Fibroblast of peridontal ligament (primary cell): ENCODE results near the gene PLXND1.
"Not testable (repeated sequence)": the region's sequence is repeated elsewhere in the genome, so short reads cannot be mapped to it uniquely, and the experiment has no call there.

Source experiments
- DNase-seq: peaks from one replicate; pipeline ENCODE4 v3.0.0-alpha.2; 2010; ENCODE audit errors: extremely low read depth

The PLXND1 gene

DNA sequence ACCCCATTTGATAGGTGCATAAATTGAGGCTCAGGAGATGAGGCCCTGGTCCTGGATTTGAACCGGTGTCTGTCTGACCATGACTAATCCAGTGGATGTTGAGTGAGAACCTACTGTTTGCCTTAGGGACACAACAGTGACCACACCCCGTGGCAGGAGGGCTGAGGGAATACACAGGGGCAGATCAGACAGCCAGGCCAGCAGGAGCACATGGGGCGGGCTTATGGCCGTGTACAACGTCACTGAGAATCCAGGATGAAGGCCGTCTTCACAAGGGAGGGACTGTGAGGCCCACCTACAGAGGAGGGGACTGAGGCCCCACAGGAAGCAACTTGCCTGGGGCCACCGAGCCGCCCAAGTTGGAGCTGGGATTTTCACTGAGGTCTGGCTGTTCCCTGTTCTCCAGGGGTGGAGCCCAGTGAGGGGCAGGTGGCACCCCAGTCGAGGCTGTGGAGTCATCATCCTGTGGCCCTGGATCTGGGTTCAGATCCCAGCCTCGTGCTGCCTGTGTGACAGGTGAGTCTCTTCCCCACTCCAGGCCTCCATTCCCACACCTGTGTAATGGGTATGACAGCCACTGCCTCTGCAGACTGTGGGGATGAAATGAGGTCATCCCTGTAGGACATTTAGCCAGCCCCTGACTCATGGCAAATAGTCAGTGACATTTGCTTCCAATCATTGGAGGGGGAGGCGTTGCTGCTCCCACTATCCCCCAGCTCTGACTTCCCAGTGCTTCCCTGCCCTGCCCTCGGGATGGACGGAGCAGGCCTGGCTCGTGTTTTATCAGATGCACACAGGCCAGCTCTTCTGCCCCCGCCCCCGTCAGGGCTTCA lies 6.3 kb upstream of the PLXND1 start:
- no peak for DNase-seq

DNA sequence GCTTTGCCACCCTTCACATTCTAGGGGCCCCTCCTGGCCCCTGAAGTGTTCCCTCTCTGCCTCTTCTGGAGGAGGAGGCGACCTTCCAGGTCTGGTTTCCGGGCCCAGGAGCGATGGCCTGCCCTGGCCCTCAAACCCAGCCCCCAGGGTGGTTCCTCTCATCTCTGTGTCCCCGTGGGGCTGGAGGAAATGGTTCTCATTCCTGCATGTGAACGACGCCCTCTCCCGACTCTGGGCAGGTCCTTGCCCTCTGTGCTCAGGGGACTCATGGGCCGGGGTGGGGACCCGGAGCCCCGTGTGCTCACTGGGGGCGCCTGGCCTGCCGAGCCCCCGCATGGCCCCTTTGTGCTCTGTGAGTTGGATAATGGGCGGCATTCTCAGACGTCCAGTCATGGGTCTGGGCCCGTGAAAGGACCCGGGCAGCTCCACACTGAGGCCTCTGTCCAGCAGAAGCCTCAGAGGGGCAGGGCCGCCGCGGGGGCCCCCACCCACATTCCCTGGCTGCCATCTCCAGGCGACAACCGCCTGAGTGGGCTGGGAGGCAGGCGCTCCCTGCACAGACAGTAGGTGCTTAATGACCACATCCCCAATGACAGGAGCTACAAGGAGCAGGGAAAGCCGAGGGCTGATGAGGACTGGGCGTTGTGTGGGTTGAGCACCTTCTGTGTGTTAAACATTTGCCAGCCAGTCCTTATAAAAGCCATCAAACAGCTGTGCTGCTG lies 5.5 kb upstream of the PLXND1 start:
- no peak for DNase-seq

DNA sequence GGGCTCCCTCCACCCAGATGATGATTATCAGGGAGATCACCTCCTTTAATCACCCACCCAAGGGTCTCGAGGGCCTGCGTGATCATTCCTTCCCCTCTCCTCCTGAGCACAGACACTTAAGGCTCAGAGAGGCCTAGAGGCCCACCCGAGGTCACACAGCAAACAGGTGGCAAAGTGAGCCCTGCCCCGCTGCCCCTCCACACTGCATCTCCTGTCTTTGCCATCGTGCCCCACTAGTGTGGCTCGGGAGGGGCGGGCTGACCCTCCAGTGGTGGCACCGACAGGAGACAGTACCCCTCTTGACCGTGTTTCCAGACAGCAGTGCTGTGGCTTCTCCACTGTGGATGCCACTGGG lies 4.9 kb upstream of the PLXND1 start:
- no peak for DNase-seq

DNA sequence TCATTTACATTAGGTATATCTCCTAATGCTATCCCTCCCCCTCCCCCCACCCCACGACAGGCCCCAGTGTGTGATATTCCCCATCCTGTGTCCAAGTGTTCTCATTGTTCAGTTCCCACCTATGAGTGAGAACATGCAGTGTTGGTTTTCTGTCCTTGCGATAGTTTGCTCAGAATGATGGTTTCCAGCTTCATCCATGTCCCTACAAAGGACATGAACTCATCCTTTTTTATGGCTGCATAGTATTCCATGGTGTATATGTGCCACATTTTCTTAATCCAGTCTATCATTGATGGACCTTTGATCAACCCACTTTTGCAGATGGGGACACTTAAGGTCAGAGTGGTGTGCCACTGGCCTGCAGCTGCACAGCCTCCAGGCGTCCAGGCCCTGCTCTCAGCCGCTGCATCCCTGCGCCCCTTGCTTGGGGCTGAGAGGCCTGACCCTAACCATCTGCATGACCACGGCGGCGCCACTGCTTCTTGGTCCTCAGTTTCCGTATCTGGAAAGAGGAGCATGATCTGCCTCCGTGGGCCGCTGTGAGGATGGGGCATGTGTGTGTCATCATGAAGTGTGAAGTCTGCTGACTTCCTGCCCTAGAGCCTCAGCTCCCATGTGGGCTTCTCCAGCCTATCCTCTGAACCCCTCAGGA lies 4.4 kb upstream of the PLXND1 start:
- DNase-seq, result not testable (repeated sequence)

DNA sequence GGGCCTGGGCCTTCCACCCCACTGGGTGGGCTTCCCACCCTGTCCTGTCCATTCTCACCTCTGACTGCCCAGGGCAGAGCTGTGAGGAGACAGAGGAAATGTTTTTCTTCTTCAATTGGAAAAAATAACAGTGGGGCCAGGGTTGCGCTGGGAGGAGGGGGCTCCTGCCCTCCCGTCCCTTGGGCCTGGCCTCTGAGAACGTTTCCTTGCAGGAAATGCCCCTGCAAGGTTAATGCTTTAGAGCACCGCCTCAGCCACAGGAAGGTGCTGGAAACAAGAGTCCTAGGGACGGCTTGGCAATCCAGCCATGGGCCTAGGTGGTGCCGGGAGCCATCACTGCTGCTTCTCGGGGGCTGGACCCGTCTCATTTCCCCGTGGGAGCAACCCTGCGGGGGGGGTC lies 3.8 kb upstream of the PLXND1 start:
- no peak for DNase-seq

DNA sequence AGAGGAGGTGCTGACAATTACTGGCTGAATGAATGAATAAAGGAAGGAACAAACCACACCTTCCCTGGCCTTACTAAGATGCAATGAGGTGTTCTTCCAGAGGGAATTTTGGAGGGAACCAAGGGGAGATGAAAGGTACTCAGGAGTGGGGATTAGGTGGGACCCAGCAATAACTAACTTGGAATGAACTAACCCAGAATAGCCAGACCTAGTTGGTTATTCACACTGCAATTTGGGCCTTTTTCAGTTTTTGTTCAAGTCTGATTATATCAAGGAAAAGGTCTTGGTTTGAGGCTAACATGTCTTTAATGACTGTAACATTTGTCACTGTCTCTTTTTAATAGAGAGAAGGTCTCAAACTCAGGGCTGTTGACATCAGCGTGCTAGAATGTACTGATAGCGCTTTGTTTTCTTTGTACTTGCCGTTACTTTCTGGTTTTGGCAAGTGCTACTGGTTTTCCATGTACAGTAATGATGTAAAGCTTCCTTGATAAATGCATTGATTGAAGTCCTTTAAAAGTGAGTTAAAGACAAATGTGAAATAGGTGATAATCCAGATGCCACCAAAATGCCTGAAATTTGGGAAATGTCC lies 3.2 kb upstream of the PLXND1 start:
- no peak for DNase-seq

DNA sequence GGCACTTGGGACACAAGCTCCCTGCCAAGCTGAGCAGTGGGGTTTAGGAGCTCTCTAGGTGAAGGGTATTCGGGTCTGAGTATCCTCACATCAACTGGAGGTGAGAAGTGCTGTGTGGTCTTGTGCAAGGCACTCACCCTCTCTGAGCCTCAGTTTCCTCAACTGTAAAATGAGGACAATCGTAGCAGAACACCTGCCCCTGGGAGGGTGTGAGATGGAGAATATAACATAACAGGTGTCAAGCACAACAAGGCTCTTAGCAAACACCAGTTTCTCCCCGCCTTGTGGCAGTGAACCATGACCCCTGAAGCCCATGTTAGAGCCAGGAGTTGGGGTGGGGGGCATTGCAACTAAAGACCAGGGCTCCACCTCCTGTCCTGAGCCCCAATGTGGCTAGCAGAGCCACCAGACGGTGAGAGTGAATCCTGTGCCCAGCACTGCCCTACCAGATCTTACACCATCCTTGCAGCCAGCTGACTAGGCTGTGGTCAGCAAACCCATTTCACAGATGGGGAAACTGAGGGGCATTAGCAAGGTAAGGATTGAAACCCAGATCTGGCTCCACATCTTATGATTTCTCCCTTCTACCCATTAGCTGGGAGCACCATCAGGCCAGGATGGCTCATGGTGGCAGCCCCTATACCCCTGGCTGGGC lies 2.6 kb upstream of the PLXND1 start:
- DNase-seq, result no peak

DNA sequence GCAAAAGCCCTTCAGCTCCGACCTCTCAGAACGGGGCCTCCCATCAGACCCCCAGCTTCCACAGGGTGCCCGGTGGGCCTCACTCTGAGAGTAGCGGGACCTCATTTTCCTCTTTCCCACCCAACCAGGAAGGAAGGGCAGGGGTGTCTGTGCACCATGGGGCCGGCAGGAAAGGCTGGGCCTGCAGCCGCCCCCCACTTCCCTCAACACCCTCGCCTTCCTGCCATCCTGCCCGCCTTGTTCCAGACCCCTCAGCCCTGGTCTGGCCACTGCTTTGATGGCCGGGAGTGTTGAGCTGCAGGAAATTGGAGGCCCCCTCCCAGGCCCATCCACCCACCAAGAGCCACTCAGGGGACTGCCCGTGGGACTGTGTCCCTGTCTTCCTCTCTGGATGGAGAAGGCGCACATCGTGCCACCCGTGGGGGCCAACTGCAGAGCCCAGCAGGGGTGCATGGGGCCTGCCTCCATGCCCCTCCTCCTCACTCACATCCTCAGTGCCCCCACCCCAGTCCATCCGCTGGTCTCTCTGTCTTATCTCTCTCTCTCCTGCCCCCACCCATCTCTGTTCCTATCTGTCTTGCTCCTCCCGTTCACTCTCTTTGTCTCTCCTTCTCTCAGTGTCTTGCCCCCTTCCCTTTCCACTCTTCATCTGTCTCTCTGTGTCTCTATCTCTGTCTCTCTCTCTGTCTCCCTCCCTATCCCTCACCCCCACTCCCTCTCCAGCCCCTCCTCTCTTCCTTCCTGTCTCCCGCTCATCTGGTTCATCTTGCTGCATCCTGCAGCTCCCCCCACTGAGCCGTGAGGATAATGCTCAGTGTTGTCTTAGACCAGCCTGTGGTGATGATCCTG lies 1.8 kb upstream of the PLXND1 start:
- DNase-seq, result peak; percentile 55

DNA sequence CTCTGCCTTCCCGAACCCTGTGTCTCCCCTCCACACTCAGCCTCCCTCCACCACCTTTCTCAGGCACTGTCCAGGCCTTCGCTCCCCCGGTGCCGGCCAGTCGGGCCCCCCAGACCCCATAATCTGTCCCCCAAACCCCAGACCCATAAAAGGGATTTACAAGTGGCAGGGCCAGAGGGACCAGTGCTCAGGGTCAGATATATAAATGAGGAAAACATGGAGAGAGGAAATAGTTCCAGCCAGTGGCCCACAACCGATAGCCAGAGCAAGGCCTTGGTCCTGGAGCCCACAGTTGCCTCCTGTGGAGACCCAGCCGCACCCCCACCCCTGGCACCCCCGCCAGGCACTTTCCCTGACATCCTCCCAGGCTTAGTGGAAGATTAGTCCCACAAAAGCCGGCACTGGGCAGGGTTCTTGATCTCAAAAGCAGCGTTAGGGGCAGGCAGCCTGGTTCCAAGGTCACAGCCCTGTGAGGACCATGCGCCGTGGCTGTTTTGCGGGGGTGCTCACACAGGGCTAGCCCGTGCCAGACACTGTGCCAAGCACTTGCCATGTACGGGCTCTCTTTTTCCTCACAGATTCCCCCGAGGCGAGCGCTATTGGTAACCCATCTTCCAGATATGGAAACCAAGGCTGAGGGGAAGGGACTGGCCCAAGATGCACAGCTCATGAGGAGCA lies 1.1 kb upstream of the PLXND1 start:
- DNase-seq, result no peak

DNA sequence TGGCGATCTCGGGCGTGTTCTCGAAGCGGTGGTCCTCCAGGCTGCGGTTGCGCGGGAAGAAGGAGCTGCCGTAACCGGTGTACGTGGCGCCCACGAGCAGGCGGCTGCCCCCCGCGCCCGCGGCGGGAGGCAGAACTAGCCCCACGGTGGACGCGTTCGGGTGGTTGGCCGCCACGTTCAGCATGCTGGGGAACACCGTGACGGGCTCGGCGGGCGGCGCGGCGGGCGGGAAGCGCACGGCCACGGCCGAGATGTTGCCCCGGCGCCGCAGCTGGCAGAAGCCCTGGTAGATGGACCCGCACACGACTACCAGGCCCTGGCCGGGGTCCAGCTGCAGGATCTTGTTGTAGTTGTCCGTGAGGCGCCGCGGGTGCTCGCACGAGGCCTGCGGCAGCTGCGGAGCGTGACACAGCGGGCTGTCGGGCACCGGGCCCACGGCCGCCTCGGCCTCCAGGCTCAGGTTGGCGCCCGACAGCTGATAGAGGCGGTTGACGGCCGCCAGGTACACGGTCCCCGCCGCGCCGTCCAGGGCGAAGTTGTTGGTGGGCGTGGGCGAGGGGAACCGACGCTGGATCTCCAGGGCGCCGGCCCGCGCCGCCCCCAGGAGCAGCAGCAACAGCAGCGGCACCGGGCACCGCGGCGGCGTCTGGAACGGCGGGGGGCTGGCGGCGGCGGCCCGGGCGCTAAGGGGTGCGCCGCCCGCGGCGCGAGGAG lies 397 bp downstream of the PLXND1 start:
- peak; percentile 44 for DNase-seq

DNA sequence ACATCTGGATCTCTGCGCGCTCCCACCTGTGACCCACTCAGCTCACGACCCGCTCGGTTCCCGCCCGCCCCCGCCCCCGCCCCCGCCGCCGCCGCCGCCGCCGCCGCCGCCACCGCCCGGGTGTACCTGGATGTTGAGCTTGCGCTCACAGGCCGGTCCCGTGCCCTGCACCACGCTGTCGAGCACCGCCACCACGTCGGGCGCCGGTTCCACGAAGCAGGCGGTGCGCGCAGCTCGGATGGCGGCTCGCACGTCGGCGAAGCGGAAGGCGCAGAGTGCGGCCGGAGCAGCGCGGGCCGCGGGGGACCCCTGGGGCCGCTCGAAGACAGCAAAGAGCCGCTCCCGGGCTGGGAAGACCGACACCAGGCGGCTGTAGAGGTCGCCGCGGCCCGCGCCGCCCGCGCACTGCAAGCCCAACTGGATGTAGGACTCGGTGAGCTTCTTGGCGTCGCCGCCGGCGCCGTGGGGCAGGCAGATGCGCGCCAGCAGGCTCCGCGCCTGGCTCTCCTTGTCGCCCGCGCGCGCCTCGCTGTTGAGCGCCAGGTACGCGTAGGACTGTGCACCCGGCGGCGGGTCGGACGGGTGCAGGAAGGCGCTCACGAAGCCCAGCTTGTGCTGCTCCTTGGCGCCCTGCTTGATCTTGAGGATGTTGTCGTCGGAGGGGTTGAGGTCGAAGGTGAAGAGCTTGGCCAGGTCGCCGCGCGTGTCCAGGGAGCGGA lies 1.1 kb downstream of the PLXND1 start:
- no peak for DNase-seq

DNA sequence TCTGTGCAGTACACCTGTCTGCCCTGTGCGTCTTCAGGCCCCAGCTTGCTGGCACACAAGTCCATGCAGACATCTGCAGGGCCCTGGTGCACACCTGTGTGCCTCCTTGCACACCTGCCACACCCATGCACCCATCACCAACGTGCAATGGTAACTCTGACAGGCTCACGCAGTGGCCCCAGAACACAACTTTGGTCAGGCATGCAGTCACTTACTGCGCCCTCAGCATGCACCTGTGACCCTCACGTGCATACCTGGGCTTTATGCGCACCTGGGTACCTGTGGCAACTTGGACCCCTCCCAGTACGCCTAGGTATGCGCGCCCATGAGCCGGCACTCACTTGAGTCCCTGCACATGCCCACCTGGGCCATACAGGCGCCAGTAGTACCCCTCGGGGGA lies 1.7 kb downstream of the PLXND1 start:
- no peak for DNase-seq

DNA sequence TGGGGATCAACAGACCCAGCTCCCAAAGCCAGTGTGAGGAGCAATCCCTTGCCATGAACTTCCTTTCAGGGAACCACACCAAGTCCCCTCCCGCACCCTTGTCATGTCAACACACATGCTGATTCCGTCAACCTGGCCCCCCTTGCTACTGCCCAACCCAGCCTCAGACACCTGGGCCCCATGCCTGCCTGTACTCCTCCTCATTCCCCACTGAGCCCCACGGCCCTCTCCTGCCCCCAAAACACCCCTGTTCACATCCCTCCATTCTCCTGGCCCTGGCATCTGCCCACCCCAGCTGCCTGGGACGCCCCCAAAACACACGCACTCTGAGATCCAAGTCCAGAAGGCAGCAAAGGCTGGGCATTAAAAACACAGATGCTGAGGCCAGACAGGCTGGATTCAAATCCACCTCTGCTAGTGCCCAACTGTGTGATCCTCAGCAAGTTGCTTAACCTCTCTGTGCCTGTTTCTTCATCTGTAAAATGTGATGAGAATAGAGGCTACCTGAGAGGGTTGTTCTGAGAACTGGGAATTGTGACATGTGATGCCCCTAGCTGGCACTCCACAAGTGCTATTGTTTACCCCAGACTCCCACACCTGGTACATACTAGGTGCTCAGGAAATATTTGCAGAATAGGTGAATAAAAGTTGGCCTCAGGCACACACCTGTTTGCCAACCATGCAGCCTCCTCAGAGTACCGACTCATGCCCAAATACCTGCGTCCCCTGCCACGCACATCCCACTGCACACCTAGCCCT lies 2.3 kb downstream of the PLXND1 start:
- DNase-seq, result no peak

DNA sequence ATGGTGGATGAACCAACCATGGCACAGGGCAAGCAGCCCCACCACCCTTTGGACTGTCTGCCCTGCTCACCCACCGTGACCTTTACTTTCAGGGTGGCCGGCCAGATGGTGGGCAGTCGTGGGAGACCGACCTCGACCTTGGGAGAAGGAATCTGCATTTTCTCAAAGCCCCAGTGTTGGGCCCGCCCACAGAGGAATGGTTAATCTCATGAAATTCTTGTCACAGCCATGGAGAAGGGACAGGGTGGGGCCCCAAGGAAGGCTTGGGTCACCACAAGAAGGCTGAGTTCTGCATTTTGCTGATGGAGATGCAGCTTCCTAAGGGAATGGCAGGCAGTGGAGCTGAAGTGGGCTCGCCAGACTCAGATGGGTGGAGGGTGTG lies 2.9 kb downstream of the PLXND1 start:
- DNase-seq, result no peak

DNA sequence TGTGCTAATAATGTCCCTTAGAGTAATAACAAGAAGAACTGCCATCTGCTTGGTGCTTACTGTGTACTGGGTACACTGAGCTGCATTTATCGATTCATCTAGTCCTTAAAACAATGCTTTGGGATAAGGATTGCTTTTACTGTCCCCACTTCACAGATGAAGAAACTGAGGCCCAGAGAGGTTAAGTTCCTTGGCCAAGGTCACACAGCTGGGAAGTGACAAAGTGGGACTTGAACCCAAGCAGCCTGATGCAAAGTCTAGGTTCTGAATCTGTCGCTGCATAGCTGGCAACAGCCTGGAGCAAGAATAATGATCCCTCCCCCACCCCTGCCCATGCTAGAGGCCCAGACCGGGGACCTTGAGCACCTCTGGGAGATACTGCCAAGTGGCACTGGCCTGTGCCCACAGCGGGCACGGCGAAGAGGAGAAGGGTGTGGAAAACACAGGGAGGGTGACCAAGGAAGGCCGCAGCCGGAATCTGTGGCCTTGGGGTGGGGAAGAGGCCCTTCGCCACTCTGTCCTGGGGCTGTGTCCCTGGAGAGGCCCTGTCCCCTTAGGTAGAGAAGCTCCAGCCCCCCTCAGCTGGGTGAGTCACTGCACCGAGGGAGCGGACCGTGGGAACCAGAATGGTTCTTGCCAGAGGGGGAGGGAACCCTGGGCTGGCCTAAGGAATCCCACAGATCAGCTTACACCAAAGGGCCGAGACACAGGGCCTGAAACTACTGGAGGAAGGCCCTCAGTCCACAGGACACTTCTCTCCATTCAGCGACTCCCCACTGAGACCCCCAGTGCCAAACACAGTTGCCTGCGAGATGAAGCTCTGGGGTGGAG lies 3.5 kb downstream of the PLXND1 start:
- peak; percentile 91 for DNase-seq

DNA sequence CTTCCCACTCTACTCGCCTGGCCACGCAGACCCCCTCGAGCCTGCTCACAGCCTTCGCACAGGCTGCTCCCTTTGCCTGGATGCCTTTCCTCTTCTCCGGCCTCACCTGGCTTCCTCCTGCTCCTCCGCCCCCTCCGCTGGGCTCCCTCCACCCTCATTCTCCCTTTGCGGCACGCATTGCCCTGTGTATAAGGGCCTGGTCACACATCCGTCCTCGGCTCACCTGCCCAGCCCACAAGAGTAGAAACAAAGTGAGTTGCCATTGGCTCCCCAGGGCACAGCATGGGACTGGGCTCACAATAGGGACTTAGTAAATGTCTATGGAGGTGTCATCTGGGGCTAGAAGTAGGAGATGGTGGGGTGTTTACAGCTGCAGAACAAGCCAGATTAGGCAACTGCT lies 4.2 kb downstream of the PLXND1 start:
- no peak for DNase-seq

DNA sequence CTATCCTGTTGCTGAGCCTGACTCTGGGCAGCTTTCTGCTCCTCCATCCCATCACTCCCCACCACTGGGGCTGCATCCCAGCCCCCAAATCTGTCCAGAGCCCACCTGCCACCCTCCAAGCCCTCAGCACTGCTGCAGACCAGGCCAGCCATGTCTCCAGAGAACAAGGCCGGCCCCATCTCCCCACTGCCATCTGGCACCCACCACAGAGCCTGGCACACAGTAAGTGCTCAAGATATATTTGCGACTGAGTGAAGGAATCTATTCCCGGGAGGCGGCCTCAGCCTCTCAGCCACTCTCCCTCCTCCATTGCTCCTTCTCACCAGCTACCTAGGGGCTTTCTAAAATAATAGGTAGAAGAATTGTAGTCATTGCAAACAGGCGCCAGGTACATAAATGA lies 4.8 kb downstream of the PLXND1 start:
- no peak for DNase-seq

DNA sequence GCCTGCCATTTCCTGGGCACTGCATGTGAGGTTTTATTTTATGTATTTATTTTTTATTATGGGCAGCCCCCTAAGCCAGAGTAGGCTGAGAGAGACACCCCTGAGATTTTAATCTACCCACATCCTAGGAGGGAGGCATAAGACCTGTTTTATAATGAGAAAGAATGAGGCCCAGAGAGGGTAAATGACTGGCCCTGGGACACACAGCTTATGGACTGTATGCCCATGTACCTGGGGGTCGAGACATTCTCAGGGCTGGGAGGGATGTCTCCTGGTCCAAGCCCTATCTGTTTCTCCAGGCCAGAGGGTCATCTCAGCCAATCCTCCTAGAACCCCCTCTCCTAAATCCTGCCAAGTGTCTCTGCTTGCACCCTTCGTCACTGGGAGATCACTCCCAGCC lies 6.1 kb downstream of the PLXND1 start:
- no peak for DNase-seq
